Osteocyte (in vitro differentiated cells): ENCODE results near the gene NIPSNAP3A. TPM values are rescaled to one million over a fixed set of nuclear protein-coding genes. Genes with fewer than 3 reads are reported as not detected.

Experiments used
- DNase-seq: peaks from one replicate; pipeline ENCODE4 v3.0.0; 2021; ENCODE audit warnings: mixed read lengths; ENCODE audit not compliant: unreplicated experiment; ENCODE audit errors: extremely low spot score
- H3K27ac Mint-ChIP-seq: one replicate; pipeline ENCODE4 v1.8.0; 2021; ENCODE audit warnings: mild to moderate bottlenecking, mixed read lengths; ENCODE audit not compliant: unreplicated experiment
- H3K27me3 Mint-ChIP-seq: one replicate; pipeline ENCODE4 v1.8.0; 2021; ENCODE audit warnings: mixed read lengths; ENCODE audit not compliant: unreplicated experiment
- H3K36me3 Mint-ChIP-seq: one replicate; pipeline ENCODE4 v1.8.0; 2021; ENCODE audit warnings: mixed read lengths; ENCODE audit not compliant: unreplicated experiment
- H3K4me1 Mint-ChIP-seq: one replicate; pipeline ENCODE4 v1.8.0; 2021; ENCODE audit warnings: mixed read lengths; ENCODE audit not compliant: unreplicated experiment
- H3K4me3 Mint-ChIP-seq: one replicate; pipeline ENCODE4 v1.8.0; 2021; ENCODE audit warnings: mild to moderate bottlenecking, moderate library complexity, mixed read lengths; ENCODE audit not compliant: unreplicated experiment
- H3K9me3 Mint-ChIP-seq: one replicate; pipeline ENCODE4 v1.8.0; 2021; ENCODE audit warnings: mixed read lengths; ENCODE audit not compliant: unreplicated experiment
- CTCF ChIP-seq: fragments of 200-600 bp; sonication (generic); IDR thresholded peaks from 2 replicates; pipeline ENCODE4 v1.5.0; 2021; ENCODE audit warnings: antibody characterized with exemption, mild to moderate bottlenecking, moderate library complexity
- total RNA-seq: library from RNA; stranded (reverse); gene quantifications from 2 replicates; pipeline ENCODE4 v1.2.1, GENCODE V29; 2021

NIPSNAP3A gene
- total RNA-seq, 1 donor from 2014 or later: 23.7 TPM

GRCh38 chr9:104776797-104777196 lies 29.3 kb downstream of the NIPSNAP3A start:
- H3K4me3 Mint-ChIP-seq: no peak overlapping the region
- H3K27ac Mint-ChIP-seq: no peak overlapping the region
- H3K9me3 Mint-ChIP-seq: no peaks in the 10 kb centered on the region
- no peaks in the 10 kb centered on the region for H3K27me3 Mint-ChIP-seq
- H3K36me3 Mint-ChIP-seq: peaks cover 17% of the 10 kb centered on the region
- TF ChIP-seq CTCF: no peak
- DNase-seq: no peak
- H3K4me1 Mint-ChIP-seq: peaks cover 10% of the 10 kb centered on the region

GRCh38 chr9:104778802-104779201 lies 31.3 kb downstream of the NIPSNAP3A start:
- no peak overlapping the region for H3K4me3 Mint-ChIP-seq
- H3K27ac Mint-ChIP-seq: no peak overlapping the region
- TF ChIP-seq CTCF: no peak
- peaks cover 32% of the 10 kb centered on the region for H3K36me3 Mint-ChIP-seq
- H3K9me3 Mint-ChIP-seq: no peaks in the 10 kb centered on the region
- no peaks in the 10 kb centered on the region for H3K27me3 Mint-ChIP-seq
- H3K4me1 Mint-ChIP-seq: no peaks in the 10 kb centered on the region
- no peak for DNase-seq

DNA sequence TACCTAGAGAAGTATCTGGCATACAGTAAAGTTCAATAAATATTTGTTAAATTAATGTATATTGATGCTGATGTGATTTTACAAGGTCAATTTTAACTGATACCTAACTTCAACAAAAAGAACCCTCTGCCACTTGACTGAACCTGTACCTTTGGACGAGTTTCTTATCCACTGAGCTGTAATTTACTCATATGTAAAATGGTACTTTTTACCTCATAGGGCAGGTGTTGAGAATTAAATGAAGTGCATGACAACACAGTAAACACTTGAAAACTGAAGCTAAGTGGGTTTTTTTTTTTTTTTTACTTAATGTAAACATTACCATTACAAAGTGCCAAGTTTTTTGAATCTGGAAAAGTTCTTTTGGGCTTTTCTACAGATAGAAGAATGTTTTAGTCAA lies 31.9 kb downstream of the NIPSNAP3A start:
- H3K27ac Mint-ChIP-seq: no peak overlapping the region
- H3K36me3 Mint-ChIP-seq: peaks cover 37% of the 10 kb centered on the region
- no peak for TF ChIP-seq CTCF
- DNase-seq: no peak
- no peaks in the 10 kb centered on the region for H3K9me3 Mint-ChIP-seq
- no peaks in the 10 kb centered on the region for H3K4me1 Mint-ChIP-seq
- H3K4me3 Mint-ChIP-seq: no peak overlapping the region
- H3K27me3 Mint-ChIP-seq: no peaks in the 10 kb centered on the region

GRCh38 chr9:104779946-104780535 lies 32.6 kb downstream of the NIPSNAP3A start:
- no peak for DNase-seq
- Mint-ChIP-seq H3K9me3 (no peaks in the 10 kb centered on the region), H3K27ac (no peak overlapping the region), H3K4me1 (no peaks in the 10 kb centered on the region), H3K4me3 (no peak overlapping the region), H3K36me3 (peaks cover 42% of the 10 kb centered on the region), H3K27me3 (no peaks in the 10 kb centered on the region)
- no peak for TF ChIP-seq CTCF

GRCh38 chr9:104780796-104781395 lies 33.4 kb downstream of the NIPSNAP3A start:
- TF ChIP-seq CTCF: peak; percentile 58
- H3K9me3 Mint-ChIP-seq: no peaks in the 10 kb centered on the region
- no peaks in the 10 kb centered on the region for H3K4me1 Mint-ChIP-seq
- no peak for DNase-seq
- H3K4me3 Mint-ChIP-seq: no peak overlapping the region
- H3K27ac Mint-ChIP-seq: no peak overlapping the region
- no peaks in the 10 kb centered on the region for H3K27me3 Mint-ChIP-seq
- peaks cover 51% of the 10 kb centered on the region for H3K36me3 Mint-ChIP-seq
